BJ (cell line): ENCODE data around the gene SHISA3. TPM values are rescaled to one million over a fixed set of nuclear protein-coding genes. Genes with fewer than 3 reads are reported as not detected.

Experiments used
- CTCF ChIA-PET: fragments of 350-600 bp; formaldehyde crosslinking; extraction: SDS; loops from one replicate; lab custom pipeline; 2021; ENCODE audit warnings: antibody characterized with exemption, inconsistent platforms; lab: Yijun Ruan, JAX
- POLR2A ChIA-PET: fragments of 300-600 bp; sonication (Branson Sonifier 250); formaldehyde crosslinking; extraction: SDS; loops from one replicate; lab custom pipeline; 2021; ENCODE audit warnings: antibody characterized with exemption; lab: Charles Lee
- DNase-seq: peaks from one replicate; pipeline ENCODE4 v3.0.0-alpha.2; 2011; ENCODE audit warnings: low read depth
- H3K27me3 ChIP-seq: 2 replicates; pipeline ENCODE4 v1.6.0; 2011; ENCODE audit warnings: low read length; ENCODE audit not compliant: control insufficient read depth, insufficient read depth
- H3K36me3 ChIP-seq: 2 replicates; pipeline ENCODE4 v1.5.1; 2011; ENCODE audit warnings: low read length; ENCODE audit not compliant: control insufficient read depth, insufficient read depth
- H3K4me3 ChIP-seq: 2 replicates; pipeline ENCODE4 v1.5.1; 2011; ENCODE audit warnings: low read depth, mild to moderate bottlenecking, control low read depth, low read length
- polyA plus RNA-seq: library from polyadenylated mRNA; depleted of rRNA; stranded (reverse); fragments of >200 nt; gene quantifications from 2 replicates; pipeline ENCODE4 v1.2.3, GENCODE V29; 2011
- TF ChIP-seq, protein P1 (sequence below): IDR thresholded peaks from 2 replicates; pipeline ENCODE4 v1.5.1; 2011; ENCODE audit warnings: low read depth, mild to moderate bottlenecking, control low read depth, inconsistent platforms, low read length, moderate library complexity; ENCODE audit not compliant: insufficient read depth

Gene SHISA3
- polyA plus RNA-seq, 1 experiment: 0.07 TPM

DNA sequence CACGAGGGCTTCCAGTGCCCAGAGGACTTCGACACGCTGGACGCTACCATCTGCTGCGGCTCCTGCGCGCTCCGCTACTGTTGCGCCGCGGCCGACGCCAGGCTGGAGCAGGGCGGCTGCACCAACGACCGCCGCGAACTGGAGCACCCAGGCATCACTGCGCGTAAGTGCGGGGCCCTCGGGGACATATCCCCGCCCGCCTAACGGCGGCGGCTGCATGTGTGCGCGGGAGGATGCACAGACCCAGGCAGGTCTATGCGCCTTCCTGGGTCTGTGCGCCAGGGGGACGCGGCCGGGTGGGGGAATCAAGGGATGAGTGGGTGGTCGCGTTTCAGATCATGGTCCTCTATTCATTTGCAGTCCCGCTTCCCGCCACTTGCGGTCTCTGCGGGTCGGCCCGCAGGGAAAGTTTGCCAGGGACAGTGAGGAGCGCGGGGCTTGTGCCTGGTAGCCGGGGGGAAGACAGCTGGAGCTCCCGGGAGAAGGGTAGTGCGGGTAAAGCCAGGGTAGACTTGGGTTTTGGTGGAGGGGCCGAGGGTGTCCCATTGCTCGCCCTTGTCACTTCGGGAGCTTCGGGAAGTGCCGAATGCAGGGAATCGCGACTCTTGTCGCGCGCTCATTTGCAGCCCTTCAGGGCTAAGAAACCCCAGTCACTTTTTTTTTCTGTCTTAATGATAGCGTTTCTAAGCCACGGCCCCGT is 1.0 kb downstream of the SHISA3 start:
- peaks cover 34% of the 10 kb centered on the region for H3K27me3 ChIP-seq
- H3K36me3 ChIP-seq: no peaks in the 10 kb centered on the region
- POLR2A ChIA-PET: no interaction called here
- TF ChIP-seq, protein P1, sequence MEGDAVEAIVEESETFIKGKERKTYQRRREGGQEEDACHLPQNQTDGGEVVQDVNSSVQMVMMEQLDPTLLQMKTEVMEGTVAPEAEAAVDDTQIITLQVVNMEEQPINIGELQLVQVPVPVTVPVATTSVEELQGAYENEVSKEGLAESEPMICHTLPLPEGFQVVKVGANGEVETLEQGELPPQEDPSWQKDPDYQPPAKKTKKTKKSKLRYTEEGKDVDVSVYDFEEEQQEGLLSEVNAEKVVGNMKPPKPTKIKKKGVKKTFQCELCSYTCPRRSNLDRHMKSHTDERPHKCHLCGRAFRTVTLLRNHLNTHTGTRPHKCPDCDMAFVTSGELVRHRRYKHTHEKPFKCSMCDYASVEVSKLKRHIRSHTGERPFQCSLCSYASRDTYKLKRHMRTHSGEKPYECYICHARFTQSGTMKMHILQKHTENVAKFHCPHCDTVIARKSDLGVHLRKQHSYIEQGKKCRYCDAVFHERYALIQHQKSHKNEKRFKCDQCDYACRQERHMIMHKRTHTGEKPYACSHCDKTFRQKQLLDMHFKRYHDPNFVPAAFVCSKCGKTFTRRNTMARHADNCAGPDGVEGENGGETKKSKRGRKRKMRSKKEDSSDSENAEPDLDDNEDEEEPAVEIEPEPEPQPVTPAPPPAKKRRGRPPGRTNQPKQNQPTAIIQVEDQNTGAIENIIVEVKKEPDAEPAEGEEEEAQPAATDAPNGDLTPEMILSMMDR: no peak
- DNase-seq: no peak
- CTCF ChIA-PET: no interaction called here
- no peak overlapping the region for H3K4me3 ChIP-seq

DNA sequence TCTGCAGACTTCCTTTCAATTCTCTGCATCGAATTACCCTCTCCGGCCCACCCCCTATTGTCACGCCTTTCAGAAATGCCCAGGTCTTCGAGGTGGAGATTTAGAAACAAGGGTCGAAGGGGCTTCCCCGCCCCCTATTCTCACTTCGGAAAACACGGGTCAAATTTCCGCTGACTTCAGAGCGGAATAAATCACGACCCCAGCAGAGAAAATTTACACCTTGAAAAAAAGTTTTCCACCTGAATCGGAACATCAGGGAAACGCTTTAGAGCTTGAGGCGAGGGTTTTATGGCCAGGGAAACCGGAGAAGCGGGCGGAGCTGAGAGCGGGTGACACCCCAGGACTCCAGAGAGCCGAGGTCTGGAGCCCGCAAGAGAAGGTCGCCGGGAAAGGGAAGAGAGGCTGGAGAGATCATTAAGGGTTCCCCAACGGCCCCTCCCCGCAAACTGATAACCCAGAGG is 1.6 kb downstream of the SHISA3 start:
- no peak overlapping the region for H3K4me3 ChIP-seq
- H3K27me3 ChIP-seq: peaks cover 34% of the 10 kb centered on the region
- CTCF ChIA-PET: no interaction called here
- H3K36me3 ChIP-seq: no peaks in the 10 kb centered on the region
- POLR2A ChIA-PET: no interaction called here
- TF ChIP-seq, protein P1: no peak
- DNase-seq: no peak

DNA sequence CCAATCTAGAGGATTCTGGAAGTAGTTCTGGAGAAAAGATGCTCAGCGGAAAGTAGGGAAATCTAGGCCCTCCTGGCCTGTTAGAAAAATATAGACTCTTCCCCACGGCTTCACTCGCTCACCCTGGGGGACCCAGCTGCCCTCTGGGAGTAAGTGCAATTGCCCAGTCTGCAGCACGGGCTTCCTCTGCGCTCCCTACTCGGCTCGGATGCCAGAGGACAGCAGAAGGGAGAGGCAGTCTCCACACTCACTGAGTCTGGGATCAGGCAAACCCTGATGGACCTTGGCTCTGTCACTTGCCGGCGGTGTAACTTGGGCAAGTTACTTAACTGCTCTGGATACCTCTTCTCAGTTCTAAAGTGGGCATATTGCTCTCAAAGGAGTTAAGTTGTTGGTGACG is 2.1 kb downstream of the SHISA3 start:
- POLR2A ChIA-PET: no interaction called here
- CTCF ChIA-PET: no interaction called here
- no peak for DNase-seq
- Histone ChIP-seq H3K36me3 (no peaks in the 10 kb centered on the region), H3K4me3 (no peak overlapping the region), H3K27me3 (peaks cover 34% of the 10 kb centered on the region)
- TF ChIP-seq, protein P1: no peak

DNA sequence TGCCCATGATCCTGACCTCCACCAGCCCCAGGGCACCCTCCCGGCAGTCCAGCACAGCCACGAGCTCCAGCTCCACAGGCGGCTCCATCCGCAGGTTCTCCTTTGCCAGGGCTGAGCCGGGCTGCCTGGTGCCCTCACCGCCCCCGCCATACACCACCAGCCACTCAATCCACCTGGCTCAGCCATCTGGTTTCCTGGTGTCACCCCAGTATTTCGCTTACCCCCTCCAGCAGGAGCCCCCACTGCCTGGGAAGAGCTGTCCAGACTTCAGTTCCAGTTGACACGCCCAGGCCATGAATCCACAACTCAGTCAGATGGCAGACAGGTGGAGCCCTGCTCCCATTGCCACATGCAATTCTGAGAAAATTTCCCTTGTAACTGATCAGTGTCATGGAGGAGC is 3.9 kb downstream of the SHISA3 start:
- Histone ChIP-seq H3K36me3 (no peaks in the 10 kb centered on the region), H3K4me3 (no peak overlapping the region), H3K27me3 (peaks cover 33% of the 10 kb centered on the region)
- DNase-seq: no peak
- CTCF ChIA-PET: interaction anchor here (1.7 kb wide), 1 partner anchor 123 kb away, joined by 3 read pairs; no protein-coding TSS in a partner anchor
- TF ChIP-seq, protein P1: no peak
- POLR2A ChIA-PET: no interaction called here

DNA sequence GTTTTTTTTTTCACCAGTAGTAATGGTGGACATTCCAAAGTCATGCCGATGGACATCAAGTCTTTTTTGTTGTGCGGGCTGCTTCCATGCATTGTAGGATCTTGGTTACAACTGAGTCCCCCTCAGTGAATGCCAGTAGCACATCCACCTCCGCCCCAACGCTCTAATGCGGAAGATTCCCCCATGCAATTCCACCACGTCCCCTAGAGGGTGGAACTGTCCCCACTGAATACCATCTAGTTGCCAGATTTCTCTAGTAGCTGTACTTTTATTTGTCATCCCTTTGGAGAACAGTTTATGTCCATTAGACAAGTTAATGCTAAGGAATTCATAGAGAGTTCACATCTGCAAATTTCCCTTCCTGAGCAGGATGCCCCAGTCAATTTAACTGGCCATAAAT is 6.7 kb downstream of the SHISA3 start:
- TF ChIP-seq, protein P1: no peak
- H3K36me3 ChIP-seq: no peaks in the 10 kb centered on the region
- DNase-seq: no peak
- POLR2A ChIA-PET: no interaction called here
- H3K27me3 ChIP-seq: peaks cover 12% of the 10 kb centered on the region
- H3K4me3 ChIP-seq: no peak overlapping the region
- CTCF ChIA-PET: no interaction called here
